Erythroblast (primary cell): Measurements from ENCODE around the gene BBS7.

Experiments used
- GATA1 ChIP-seq: IDR thresholded peaks from 2 replicates; pipeline ENCODE4 v1.6.1; 2011; ENCODE audit warnings: low read depth, mild to moderate bottlenecking, control low read depth, low read length, moderate library complexity
- POLR2A ChIP-seq: IDR thresholded peaks from 2 replicates; pipeline ENCODE4 v1.6.1; 2011; ENCODE audit warnings: mild to moderate bottlenecking, low read length

- TF ChIP-seq POLR2A, result no peak
- no peak for TF ChIP-seq GATA1
Measured at GRCh38 chr4:121900132-121900983, 30.1 kb upstream of the BBS7 start.
